Activated naive CD8-positive, alpha-beta T cell treated with anti-CD3 and anti-CD28 coated beads, Interleukin-2, amount 50 U/mL, for 24 hours (primary cell): ENCODE data around the gene RPS3A.
A peak's percentile ranks its signal among the peaks of the same experiment; 100 is the strongest.
"Not testable (repeated sequence)": the region's sequence is repeated elsewhere in the genome, so short reads cannot be mapped to it uniquely, and the experiment has no call there.

ENCODE experiments used
- ATAC-seq: fragments of 150-1000 bp; cut with Tn5 transposase; one replicate; pipeline ENCODE4 v1.10.0; 2021
- DNase-seq: peaks from one replicate; pipeline ENCODE4 v3.0.0; 2021
- H3K27ac Mint-ChIP-seq: one replicate; pipeline ENCODE4 v1.8.0; 2021; ENCODE audit warnings: mild to moderate bottlenecking, mixed read lengths
- H3K27me3 Mint-ChIP-seq: one replicate; pipeline ENCODE4 v1.8.0; 2021; ENCODE audit warnings: mixed read lengths
- H3K36me3 Mint-ChIP-seq: one replicate; pipeline ENCODE4 v1.8.0; 2021; ENCODE audit warnings: low read depth, mixed read lengths
- H3K4me1 Mint-ChIP-seq: one replicate; pipeline ENCODE4 v1.8.0; 2021; ENCODE audit warnings: mixed read lengths
- H3K4me3 Mint-ChIP-seq: one replicate; pipeline ENCODE4 v1.8.0; 2021; ENCODE audit warnings: mild to moderate bottlenecking, moderate library complexity, mixed read lengths
- H3K9me3 Mint-ChIP-seq: one replicate; pipeline ENCODE4 v1.8.0; 2021; ENCODE audit warnings: mixed read lengths

Gene RPS3A

DNA sequence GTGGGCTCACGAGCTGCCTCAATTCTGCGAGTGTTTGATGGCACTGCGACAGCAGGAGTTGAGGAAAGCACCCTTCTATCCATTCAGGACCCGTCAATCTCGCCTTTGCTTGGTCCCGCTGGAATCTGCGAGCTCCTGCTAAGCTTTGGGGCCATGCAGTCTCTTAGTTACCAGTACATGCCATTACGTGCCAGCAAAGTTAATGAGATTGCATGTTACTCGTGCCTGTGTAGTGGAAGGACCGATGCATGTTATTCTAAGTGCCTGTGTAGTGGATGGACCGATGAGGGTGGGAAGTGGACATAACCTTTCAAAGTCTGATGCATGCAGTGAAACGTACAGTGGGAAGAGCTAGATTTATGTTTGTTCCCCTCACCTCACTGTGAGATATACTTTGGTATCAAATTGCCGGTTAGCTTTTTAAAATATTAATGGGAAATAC, 569 bp downstream of the RPS3A start:
- peak overlapping the region; percentile 99 for H3K27ac Mint-ChIP-seq
- DNase-seq (no peak), ATAC-seq (no peak)
- peaks cover 46% of the 10 kb centered on the region for H3K4me1 Mint-ChIP-seq
- peaks cover 6% of the 10 kb centered on the region for H3K27me3 Mint-ChIP-seq
- H3K36me3 Mint-ChIP-seq, result peaks cover 60% of the 10 kb centered on the region
- H3K4me3 Mint-ChIP-seq, result peak overlapping the region; percentile 100
- H3K9me3 Mint-ChIP-seq, result no peaks in the 10 kb centered on the region

- Mint-ChIP-seq H3K36me3 (peaks cover 60% of the 10 kb centered on the region), H3K9me3 (no peaks in the 10 kb centered on the region), H3K4me1 (peaks cover 46% of the 10 kb centered on the region), H3K27me3 (peaks cover 3% of the 10 kb centered on the region), H3K27ac (peak overlapping the region; percentile 99), H3K4me3 (peak overlapping the region; percentile 100)
- ATAC-seq (no peak), DNase-seq (no peak)
These were observed 1.1 kb downstream of the RPS3A start for GRCh38 chr4:151100531-151100930.

GRCh38 chr4:151103758-151104157, 4.3 kb downstream of the RPS3A start:
- no peak for DNase-seq
- no peak for ATAC-seq
- peaks cover 84% of the 10 kb centered on the region for H3K36me3 Mint-ChIP-seq
- H3K4me1 Mint-ChIP-seq, result peaks cover 32% of the 10 kb centered on the region
- H3K27ac Mint-ChIP-seq, result peak overlapping the region; percentile 67
- peaks cover 3% of the 10 kb centered on the region for H3K27me3 Mint-ChIP-seq
- H3K9me3 Mint-ChIP-seq, result no peaks in the 10 kb centered on the region
- peak overlapping the region; percentile 100 for H3K4me3 Mint-ChIP-seq

GRCh38 chr4:151104621-151105020, 5.2 kb downstream of the RPS3A start:
- H3K27ac Mint-ChIP-seq, result peak overlapping the region; percentile 57
- no peak overlapping the region for H3K4me3 Mint-ChIP-seq
- H3K9me3 Mint-ChIP-seq, result no peaks in the 10 kb centered on the region
- H3K27me3 Mint-ChIP-seq, result no peaks in the 10 kb centered on the region
- ATAC-seq (no peak), DNase-seq (no peak)
- H3K36me3 Mint-ChIP-seq, result peaks cover 78% of the 10 kb centered on the region
- peaks cover 26% of the 10 kb centered on the region for H3K4me1 Mint-ChIP-seq

GRCh38 chr4:151105454-151106032, 6.1 kb downstream of the RPS3A start:
- Mint-ChIP-seq H3K27me3 (no peaks in the 10 kb centered on the region), H3K36me3 (peaks cover 69% of the 10 kb centered on the region), H3K4me3 (no peak overlapping the region), H3K9me3 (no peaks in the 10 kb centered on the region), H3K4me1 (peaks cover 26% of the 10 kb centered on the region), H3K27ac (no peak overlapping the region)
- peak; percentile 21 for ATAC-seq
- no peak for DNase-seq

DNA sequence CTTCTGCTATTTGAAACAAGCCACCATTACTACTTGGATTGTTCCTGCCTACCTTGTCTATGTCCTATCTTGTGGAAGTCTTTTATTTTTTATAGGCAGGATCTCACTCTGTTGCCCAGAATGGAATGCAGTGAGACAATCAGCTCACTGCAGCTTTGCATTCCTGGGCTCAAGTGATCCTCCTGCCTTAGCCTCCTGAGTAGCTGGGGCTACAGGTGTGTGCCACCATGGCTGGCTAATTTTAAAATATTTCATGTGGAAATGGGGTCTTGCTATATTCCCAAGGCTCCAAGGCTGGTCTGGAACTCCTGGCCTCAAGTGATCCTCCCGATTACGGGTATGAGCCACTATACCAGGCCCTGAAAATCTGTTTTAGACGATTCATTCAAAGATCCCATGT, 7.6 kb downstream of the RPS3A start:
- Mint-ChIP-seq H3K4me3 (no peak overlapping the region), H3K4me1 (peaks cover 22% of the 10 kb centered on the region), H3K36me3 (peaks cover 54% of the 10 kb centered on the region), H3K27ac (no peak overlapping the region), H3K27me3 (no peaks in the 10 kb centered on the region), H3K9me3 (no peaks in the 10 kb centered on the region)
- ATAC-seq, result no peak
- no peak for DNase-seq

GRCh38 chr4:151110236-151110635, 10.8 kb downstream of the RPS3A start:
- Mint-ChIP-seq H3K4me3 (no peak overlapping the region), H3K27ac (no peak overlapping the region), H3K27me3 (no peaks in the 10 kb centered on the region), H3K4me1 (no peaks in the 10 kb centered on the region), H3K36me3 (peaks cover 34% of the 10 kb centered on the region), H3K9me3 (no peaks in the 10 kb centered on the region)
- DNase-seq, result no peak
- no peak for ATAC-seq

DNA sequence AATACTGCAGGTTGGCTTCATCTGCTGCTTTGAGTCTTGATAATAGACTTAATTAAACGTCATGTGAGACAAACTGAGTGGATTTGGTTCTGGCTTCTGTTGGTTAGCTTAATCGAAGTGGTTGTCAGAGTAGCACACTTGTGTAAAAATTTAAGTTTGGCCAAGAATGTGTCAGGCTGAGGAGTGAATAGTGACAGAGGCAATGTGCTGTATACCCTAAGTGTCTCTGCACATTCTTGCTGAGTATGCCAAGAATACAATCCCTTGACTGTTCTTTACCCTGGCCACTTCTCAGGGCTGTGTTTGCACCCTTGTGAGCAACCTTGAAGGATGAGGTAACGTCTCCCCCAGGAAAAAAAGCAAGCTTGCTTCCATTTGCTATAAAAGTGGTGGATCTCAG, 14.9 kb downstream of the RPS3A start:
- DNase-seq (no peak), ATAC-seq (no peak)
- peaks cover 10% of the 10 kb centered on the region for H3K36me3 Mint-ChIP-seq
- H3K27ac Mint-ChIP-seq, result no peak overlapping the region
- no peaks in the 10 kb centered on the region for H3K9me3 Mint-ChIP-seq
- H3K27me3 Mint-ChIP-seq, result no peaks in the 10 kb centered on the region
- no peaks in the 10 kb centered on the region for H3K4me1 Mint-ChIP-seq
- no peak overlapping the region for H3K4me3 Mint-ChIP-seq

- no peaks in the 10 kb centered on the region for H3K27me3 Mint-ChIP-seq
- DNase-seq (no peak), ATAC-seq (no peak)
- H3K36me3 Mint-ChIP-seq, result peaks cover 10% of the 10 kb centered on the region
- H3K4me3 Mint-ChIP-seq, result no peak overlapping the region
- H3K4me1 Mint-ChIP-seq, result no peaks in the 10 kb centered on the region
- no peaks in the 10 kb centered on the region for H3K9me3 Mint-ChIP-seq
- no peak overlapping the region for H3K27ac Mint-ChIP-seq
These were observed 15.6 kb downstream of the RPS3A start for GRCh38 chr4:151114986-151115385.

DNA sequence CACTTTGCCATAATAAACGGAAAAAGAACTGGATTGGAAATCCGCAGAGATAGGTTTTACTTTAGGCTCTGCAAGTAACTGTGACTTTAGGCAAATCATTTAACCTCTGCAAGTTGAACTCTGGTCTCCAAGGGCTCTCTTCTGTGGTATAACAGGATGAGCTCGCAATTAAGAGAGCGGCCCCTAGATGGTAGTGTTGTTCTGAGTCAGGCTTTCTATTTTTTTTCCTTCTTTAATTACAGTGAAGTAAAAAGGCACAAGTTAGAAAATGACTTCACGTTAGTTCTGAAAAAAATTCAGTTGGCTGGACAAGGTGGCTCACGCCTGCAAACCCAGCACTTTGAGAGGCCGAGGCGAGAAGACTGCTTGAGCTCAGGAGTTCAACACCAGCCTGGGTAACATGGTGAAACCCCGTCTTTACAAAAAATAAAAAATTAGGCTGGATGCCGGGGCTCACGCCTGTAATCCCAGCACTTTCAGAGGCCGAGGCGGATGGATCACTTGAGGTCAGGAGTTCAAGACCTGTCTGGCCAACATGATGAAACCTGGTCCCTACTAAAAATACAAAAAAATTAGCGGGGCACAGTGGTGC, 18.0 kb downstream of the RPS3A start:
- H3K36me3 Mint-ChIP-seq, result peaks cover 7% of the 10 kb centered on the region
- ATAC-seq (peak; percentile 56), DNase-seq (peak; percentile 52)
- no peaks in the 10 kb centered on the region for H3K9me3 Mint-ChIP-seq
- H3K4me3 Mint-ChIP-seq, result no peak overlapping the region
- peaks cover 3% of the 10 kb centered on the region for H3K4me1 Mint-ChIP-seq
- H3K27ac Mint-ChIP-seq, result no peak overlapping the region
- no peaks in the 10 kb centered on the region for H3K27me3 Mint-ChIP-seq

- Mint-ChIP-seq H3K9me3 (no peaks in the 10 kb centered on the region), H3K4me3 (no peak overlapping the region), H3K4me1 (no peaks in the 10 kb centered on the region), H3K36me3 (no peaks in the 10 kb centered on the region), H3K27ac (no peak overlapping the region), H3K27me3 (no peaks in the 10 kb centered on the region)
- ATAC-seq, result no peak
- no peak for DNase-seq
These were observed 30.4 kb downstream of the RPS3A start for GRCh38 chr4:151129796-151130195.

- H3K27ac Mint-ChIP-seq, result no peak overlapping the region
- no peak overlapping the region for H3K4me3 Mint-ChIP-seq
- no peaks in the 10 kb centered on the region for H3K4me1 Mint-ChIP-seq
- no peak for DNase-seq
- no peaks in the 10 kb centered on the region for H3K36me3 Mint-ChIP-seq
- no peaks in the 10 kb centered on the region for H3K9me3 Mint-ChIP-seq
- no peak for ATAC-seq
- no peaks in the 10 kb centered on the region for H3K27me3 Mint-ChIP-seq
These were observed 33.9 kb downstream of the RPS3A start for GRCh38 chr4:151133311-151133710.

GRCh38 chr4:151136048-151136447, 36.6 kb downstream of the RPS3A start:
- not testable (repeated sequence) for H3K4me3 Mint-ChIP-seq, ATAC-seq, H3K9me3 Mint-ChIP-seq

DNA sequence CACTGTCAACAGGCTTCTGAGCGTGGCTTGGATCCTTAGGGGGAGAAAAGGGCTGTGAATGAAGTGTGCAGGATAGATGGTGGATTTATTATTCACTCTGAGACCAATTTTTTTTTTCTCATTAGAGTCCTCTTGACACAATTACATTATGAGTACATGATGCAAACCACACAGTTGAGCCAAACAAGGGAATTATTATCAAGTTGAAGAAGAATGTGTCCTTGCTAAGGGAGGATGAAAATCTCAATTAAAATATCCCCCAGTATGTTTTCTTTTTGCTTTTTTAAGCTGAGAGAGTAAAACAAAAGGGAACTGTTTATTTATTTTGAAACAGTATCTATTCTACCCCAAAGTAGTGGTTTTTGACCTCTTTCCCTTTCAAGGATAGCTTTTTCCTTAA, 40.4 kb downstream of the RPS3A start:
- no peak overlapping the region for H3K27ac Mint-ChIP-seq
- DNase-seq (no peak), ATAC-seq (no peak)
- no peaks in the 10 kb centered on the region for H3K9me3 Mint-ChIP-seq
- H3K36me3 Mint-ChIP-seq, result no peaks in the 10 kb centered on the region
- H3K4me1 Mint-ChIP-seq, result no peaks in the 10 kb centered on the region
- H3K27me3 Mint-ChIP-seq, result no peaks in the 10 kb centered on the region
- H3K4me3 Mint-ChIP-seq, result no peak overlapping the region

More at GRCh38 chr4:151136048-151136447, 36.6 kb downstream of the RPS3A start:
- DNase-seq, H3K36me3 Mint-ChIP-seq, H3K4me1 Mint-ChIP-seq, H3K27me3 Mint-ChIP-seq, H3K27ac Mint-ChIP-seq: not testable (repeated sequence)

DNA sequence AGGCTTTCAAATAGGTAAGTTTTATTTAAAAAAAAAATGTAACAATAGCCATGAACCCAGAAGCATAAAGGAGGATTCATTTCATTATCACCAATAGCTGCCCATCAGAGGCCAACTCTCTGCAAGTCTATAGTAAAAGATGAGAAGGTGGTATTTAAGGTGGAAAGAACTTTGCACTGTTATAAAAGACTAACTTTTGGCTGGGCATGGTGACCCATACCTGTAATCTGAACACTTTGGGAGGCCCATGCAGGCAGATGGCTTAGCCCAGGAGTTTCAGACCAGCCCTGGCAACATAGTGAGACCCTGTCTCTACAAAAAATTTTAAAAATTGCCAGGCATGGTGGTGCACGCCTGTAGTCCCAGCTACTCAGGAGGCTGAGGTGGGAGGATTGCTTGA, 43.3 kb downstream of the RPS3A start:
- DNase-seq, result no peak

More for the DNA sequence above, 43.3 kb downstream of the RPS3A start:
- no peak for ATAC-seq
- Mint-ChIP-seq H3K4me1 (no peaks in the 10 kb centered on the region), H3K9me3 (no peaks in the 10 kb centered on the region), H3K27ac (no peak overlapping the region), H3K36me3 (no peaks in the 10 kb centered on the region), H3K27me3 (no peaks in the 10 kb centered on the region), H3K4me3 (no peak overlapping the region)
